SU-DHL-6 (cell line): ENCODE results near the gene ZDHHC11.
"Not testable (repeated sequence)": the region's sequence is repeated elsewhere in the genome, so short reads cannot be mapped to it uniquely, and the experiment has no call there.

Experiments used
- H2AFZ ChIP-seq: fragments of 200-600 bp; sonication (generic); 2 replicates; pipeline ENCODE4 v1.6.1; 2014; ENCODE audit warnings: low read depth, mild to moderate bottlenecking, moderate library complexity, mixed read lengths, antibody characterized with exemption, low read length; ENCODE audit not compliant: severe bottlenecking
- H3F3A ChIP-seq: fragments of 200-600 bp; shearing (Covaris generic); 2 replicates; pipeline ENCODE4 v1.6.0; 2016; ENCODE audit warnings: antibody characterized with exemption, mild to moderate bottlenecking; ENCODE audit not compliant: insufficient read depth
- H3K27ac ChIP-seq: fragments of 200-600 bp; sonication (generic); 2 replicates; pipeline ENCODE4 v1.5.1; 2016; ENCODE audit warnings: low read depth, mild to moderate bottlenecking, low read length, moderate library complexity, mixed read lengths
- H3K27me3 ChIP-seq: fragments of 200-600 bp; sonication (generic), shearing (Covaris generic); 2 replicates; pipeline ENCODE4 v1.6.0; 2014; ENCODE audit warnings: mild to moderate bottlenecking, low read length
- H3K36me3 ChIP-seq: fragments of 200-600 bp; sonication (generic); 2 replicates; pipeline ENCODE4 v1.6.1; 2014; ENCODE audit warnings: mild to moderate bottlenecking, low read length, mixed read lengths
- H3K4me2 ChIP-seq: fragments of 300-600, 200-600 bp; shearing (Covaris generic), sonication (generic); 2 replicates; pipeline ENCODE4 v1.6.0; 2014; ENCODE audit warnings: low read length, low read depth, mild to moderate bottlenecking; ENCODE audit not compliant: poor library complexity, severe bottlenecking
- H3K4me3 ChIP-seq: fragments of 200-600 bp; sonication (generic); 2 replicates; pipeline ENCODE4 v1.5.1; 2014; ENCODE audit warnings: antibody characterized with exemption, low read length, mild to moderate bottlenecking, mixed read lengths; ENCODE audit not compliant: insufficient read depth, poor library complexity, severe bottlenecking
- H3K79me2 ChIP-seq: fragments of 200-600 bp; sonication (generic); 2 replicates; pipeline ENCODE4 v1.6.1; 2014; ENCODE audit warnings: mild to moderate bottlenecking, low read length, moderate library complexity; ENCODE audit not compliant: insufficient read depth
- H3K9ac ChIP-seq: fragments of 200-600 bp; sonication (generic); 2 replicates; pipeline ENCODE4 v1.7.0; 2014; ENCODE audit warnings: mild to moderate bottlenecking, low read length
- H3K9me2 ChIP-seq: fragments of 200-600 bp; sonication (generic); replicated peaks from 2 replicates; pipeline ENCODE4 v1.6.1; 2014; ENCODE audit warnings: low read length; ENCODE audit not compliant: insufficient read depth
- H3K9me3 ChIP-seq: fragments of 200-600 bp; sonication (generic); 2 replicates; pipeline ENCODE4 v1.6.1; 2014; ENCODE audit warnings: low read length, mixed read lengths; ENCODE audit not compliant: insufficient read depth
- H4K20me1 ChIP-seq: fragments of 200-600 bp; sonication (generic); 2 replicates; pipeline ENCODE4 v1.6.1; 2014; ENCODE audit warnings: low read depth, mild to moderate bottlenecking, antibody characterized with exemption, low read length, moderate library complexity, mixed read lengths
- CTCF ChIP-seq: fragments of 200-600 bp; sonication (generic); IDR thresholded peaks from one replicate; pipeline ENCODE4 v1.5.1; 2017; ENCODE audit warnings: antibody characterized with exemption, mild to moderate bottlenecking, low read length, moderate library complexity; ENCODE audit not compliant: insufficient read depth, poor library complexity, severe bottlenecking
- EZH2phosphoT487 ChIP-seq: fragments of 200-600 bp; sonication (generic), shearing (Covaris generic); conservative IDR thresholded peaks from 2 replicates; pipeline ENCODE4 v1.6.1; 2018; ENCODE audit warnings: mild to moderate bottlenecking, antibody characterized with exemption, low read length, moderate library complexity, mixed read lengths

The ZDHHC11 gene

GRCh38 chr5:757346-757930 is 93.3 kb downstream of the ZDHHC11 start:
- Histone ChIP-seq H3F3A (no peaks in the 10 kb centered on the region), H2AFZ (no peak overlapping the region), H3K27ac (no peak overlapping the region), H4K20me1 (no peaks in the 10 kb centered on the region), H3K36me3 (no peaks in the 10 kb centered on the region), H3K79me2 (no peaks in the 10 kb centered on the region), H3K4me3 (no peak overlapping the region), H3K27me3 (no peaks in the 10 kb centered on the region), H3K4me2 (no peak overlapping the region), H3K9me2 (no peaks in the 10 kb centered on the region), H3K9ac (no peak overlapping the region), H3K9me3 (no peaks in the 10 kb centered on the region)
- TF ChIP-seq EZH2phosphoT487 (no peak), CTCF (no peak)

GRCh38 chr5:756865-757345 is 93.9 kb downstream of the ZDHHC11 start:
- TF ChIP-seq CTCF: no peak
- no peak for TF ChIP-seq EZH2phosphoT487
- H3K9me2 ChIP-seq: no peaks in the 10 kb centered on the region
- H3K4me3 ChIP-seq: no peak overlapping the region
- no peak overlapping the region for H3K27ac ChIP-seq
- H3K36me3 ChIP-seq: no peaks in the 10 kb centered on the region
- no peaks in the 10 kb centered on the region for H4K20me1 ChIP-seq
- no peak overlapping the region for H3K9ac ChIP-seq
- H3F3A ChIP-seq: no peaks in the 10 kb centered on the region
- H3K4me2 ChIP-seq: no peak overlapping the region
- no peaks in the 10 kb centered on the region for H3K79me2 ChIP-seq
- H3K27me3 ChIP-seq: no peaks in the 10 kb centered on the region
- H3K9me3 ChIP-seq: no peaks in the 10 kb centered on the region
- no peak overlapping the region for H2AFZ ChIP-seq

GRCh38 chr5:756171-756570 is 94.6 kb downstream of the ZDHHC11 start:
- Histone ChIP-seq H3K79me2 (no peaks in the 10 kb centered on the region), H3F3A (no peaks in the 10 kb centered on the region), H3K4me3 (no peak overlapping the region), H3K27ac (no peak overlapping the region), H3K4me2 (no peak overlapping the region), H3K36me3 (no peaks in the 10 kb centered on the region), H3K27me3 (no peaks in the 10 kb centered on the region), H2AFZ (no peak overlapping the region), H3K9me2 (no peaks in the 10 kb centered on the region), H3K9me3 (no peaks in the 10 kb centered on the region), H3K9ac (no peak overlapping the region), H4K20me1 (no peaks in the 10 kb centered on the region)
- no peak for TF ChIP-seq EZH2phosphoT487
- TF ChIP-seq CTCF: no peak

GRCh38 chr5:754143-754632 is 96.6 kb downstream of the ZDHHC11 start:
- H4K20me1 ChIP-seq, H3K9me3 ChIP-seq, H3K9ac ChIP-seq, H3K79me2 ChIP-seq, H3K4me2 ChIP-seq, H3F3A ChIP-seq, H2AFZ ChIP-seq, H3K27ac ChIP-seq, H3K9me2 ChIP-seq, H3K36me3 ChIP-seq, H3K27me3 ChIP-seq, H3K4me3 ChIP-seq: not testable (repeated sequence)

- H3K27me3 ChIP-seq, H3K4me3 ChIP-seq, H3F3A ChIP-seq, H3K79me2 ChIP-seq, H3K9ac ChIP-seq, H3K27ac ChIP-seq, H3K4me2 ChIP-seq, H2AFZ ChIP-seq, H3K9me2 ChIP-seq, H3K36me3 ChIP-seq, H3K9me3 ChIP-seq, H4K20me1 ChIP-seq: not testable (repeated sequence)
Measured at GRCh38 chr5:753567-754142, 97.1 kb downstream of the ZDHHC11 start.
